NCI-H1436 treated with DMSO at 0.1 percent for 48 hours (cell line): ENCODE results near the gene HYAL3.
"Not testable (repeated sequence)": the region's sequence is repeated elsewhere in the genome, so short reads cannot be mapped to it uniquely, and the experiment has no call there.

Experiments used
- DNase-seq: peaks from one replicate; lab custom pipeline; 2025; lab: John Stamatoyannopoulos, UW

The HYAL3 gene

GRCh38 chr3:50314816-50315215 is 15.6 kb upstream of the HYAL3 start:
- no peak for DNase-seq

DNA sequence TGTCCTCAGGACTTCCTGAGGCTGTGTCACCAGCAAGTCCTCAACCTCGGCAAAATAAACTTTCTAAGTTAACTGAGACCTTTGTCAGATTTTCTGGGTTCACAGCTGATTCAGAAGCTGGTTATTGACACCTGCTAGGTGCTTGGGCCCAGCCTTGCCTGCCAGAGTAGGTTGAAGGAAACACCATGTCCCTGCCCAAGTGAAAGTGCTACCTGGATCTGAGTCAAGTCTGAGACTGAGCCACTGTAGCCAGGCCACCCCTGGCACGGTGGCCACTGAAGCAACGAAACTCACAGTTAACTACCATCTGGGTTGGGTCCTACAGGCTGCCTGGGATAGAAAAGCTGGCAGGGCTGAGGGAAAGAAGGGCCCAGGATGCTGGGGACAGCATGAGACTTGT is 15.1 kb upstream of the HYAL3 start:
- no peak for DNase-seq

DNA sequence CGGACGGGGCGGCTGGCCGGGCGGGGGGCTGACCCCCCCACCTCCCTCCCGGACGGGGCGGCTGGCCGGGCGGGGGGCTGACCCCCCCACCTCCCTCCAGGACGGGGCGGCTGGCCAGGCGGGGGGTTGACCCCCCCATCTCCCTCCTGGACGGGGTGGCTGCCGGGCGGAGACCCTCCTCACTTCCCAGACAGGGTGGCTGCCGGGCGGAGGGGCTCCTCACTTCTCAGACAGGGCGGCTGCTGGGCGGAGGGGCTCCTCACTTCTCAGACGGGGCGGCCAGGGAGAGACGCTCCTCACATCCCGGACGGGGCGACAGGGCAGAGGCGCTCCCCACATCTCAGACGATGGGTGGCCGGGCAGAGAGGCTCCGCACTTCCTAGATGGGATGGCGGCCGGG is 12.8 kb upstream of the HYAL3 start:
- not testable (repeated sequence) for DNase-seq

- no peak for DNase-seq
Measured at GRCh38 chr3:50304601-50305000, 5.4 kb upstream of the HYAL3 start.

DNA sequence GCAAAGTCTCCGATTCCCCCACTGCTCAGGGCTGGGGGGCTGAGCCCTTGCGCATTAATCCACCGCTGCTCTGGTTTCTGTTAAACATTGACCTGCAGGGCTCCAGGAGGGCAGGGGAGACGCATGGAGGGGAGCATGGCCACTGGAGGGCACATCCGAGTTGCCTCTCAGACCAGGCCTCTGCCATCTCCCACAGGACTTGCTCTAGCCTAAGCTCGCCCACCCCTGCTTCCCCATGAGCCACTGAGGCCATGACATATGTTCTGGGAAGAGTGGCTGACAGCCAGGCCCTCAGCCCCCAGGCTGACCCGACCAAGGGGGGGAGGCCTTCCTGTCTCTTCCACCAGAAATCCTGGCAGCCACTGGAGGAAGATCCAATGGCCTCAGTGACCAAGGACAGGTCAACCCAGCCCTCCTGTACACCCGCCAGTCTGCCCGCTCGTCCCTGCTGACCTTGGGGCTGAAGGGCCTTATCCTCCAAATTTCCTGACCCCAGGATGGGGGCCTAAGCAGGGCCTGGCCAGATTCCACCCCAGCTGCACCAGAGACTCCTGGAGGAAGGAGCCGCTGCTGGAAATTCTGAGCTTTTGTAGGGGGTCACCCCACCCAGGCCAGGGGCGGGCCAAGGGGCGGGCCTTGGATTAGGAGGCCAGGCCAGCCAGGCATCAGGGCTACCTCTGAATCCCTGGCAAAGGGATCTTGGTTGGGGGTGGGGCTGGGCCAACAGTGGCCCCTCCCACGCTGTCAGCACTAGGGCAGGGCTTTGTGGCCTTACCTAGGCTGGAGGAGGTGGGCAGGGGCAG is 4.0 kb upstream of the HYAL3 start, which contains the start of gene HYAL1:
Gene HYAL1, minus strand, starts transcription at position 562 of the 803 bp plus-strand sequence. CDS start 618 bp downstream, outside the sequence.
- DNase-seq = no peak

DNA sequence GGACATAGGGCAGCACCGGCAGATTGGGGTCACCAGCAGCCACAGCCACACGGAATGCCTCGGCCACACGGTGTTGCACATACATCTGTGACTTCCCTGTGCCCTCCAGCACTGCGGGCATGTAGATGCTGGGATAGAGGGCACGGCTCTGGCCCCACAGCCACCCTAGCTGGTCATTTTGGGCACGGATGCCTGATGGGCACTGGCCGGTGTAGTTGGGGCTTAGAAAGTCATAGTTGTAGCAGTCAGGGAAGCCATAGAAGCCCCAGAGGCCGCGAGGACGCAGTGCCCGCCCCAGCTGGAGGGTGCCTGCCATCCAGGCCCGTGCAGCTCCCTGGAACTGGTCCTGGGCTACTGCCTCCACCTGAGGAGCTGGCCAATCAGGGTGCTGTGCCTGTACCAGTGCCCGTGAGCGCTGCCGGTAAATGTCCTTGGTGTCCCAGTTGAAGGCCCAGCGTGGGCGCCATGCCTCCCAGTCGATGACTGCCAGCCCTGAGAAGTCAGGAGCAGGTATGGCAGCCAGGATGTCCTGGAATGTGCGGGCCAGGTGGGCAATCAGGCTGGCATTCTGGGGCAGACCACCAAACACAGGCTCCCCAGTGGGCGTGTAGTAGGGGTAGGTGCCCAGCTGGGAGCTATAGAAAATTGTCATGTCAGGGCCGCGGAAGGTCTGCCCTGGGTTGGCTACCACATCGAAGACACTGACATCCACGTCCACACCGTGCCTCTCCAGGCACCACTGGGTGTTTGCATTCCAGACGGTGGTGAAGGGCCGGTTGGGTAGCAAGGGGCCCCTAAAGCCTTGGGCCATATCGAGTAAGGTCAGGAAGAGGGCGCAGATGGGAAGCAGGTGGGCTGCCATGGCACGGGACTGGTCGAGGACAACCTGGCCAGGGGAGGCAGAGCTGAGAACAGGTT is 3.1 kb upstream of the HYAL3 start:
- no peak for DNase-seq

DNA sequence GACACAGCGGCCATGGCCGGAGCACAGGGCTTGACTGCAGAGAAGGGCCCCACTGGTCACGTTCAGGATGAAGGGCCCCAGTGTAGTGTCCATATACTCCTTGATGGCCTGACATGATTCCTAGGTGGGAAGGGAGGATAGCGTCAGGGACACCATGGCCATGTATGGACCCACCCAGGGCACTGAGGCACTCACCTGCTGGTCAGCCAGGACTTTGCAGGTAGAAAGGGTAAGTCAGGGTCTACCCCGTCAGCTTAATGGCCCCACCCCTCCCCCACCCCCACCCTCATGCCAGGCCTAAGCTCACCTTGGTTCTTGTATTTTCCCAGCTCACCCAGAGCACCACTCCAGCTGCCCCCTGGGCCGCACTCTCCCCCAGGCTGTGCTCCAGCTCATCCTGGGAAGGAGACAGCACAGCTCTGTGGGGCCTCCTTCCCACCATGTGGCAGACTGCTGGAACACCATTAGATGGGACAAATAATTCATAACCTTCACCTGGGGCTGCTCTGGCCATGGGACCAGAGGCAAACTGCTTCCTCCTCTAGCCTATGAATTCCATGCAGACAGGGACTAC is 1.6 kb upstream of the HYAL3 start:
- no peak for DNase-seq

- DNase-seq = no peak
Measured at GRCh38 chr3:50299929-50300680, 900 bp upstream of the HYAL3 start.

DNA sequence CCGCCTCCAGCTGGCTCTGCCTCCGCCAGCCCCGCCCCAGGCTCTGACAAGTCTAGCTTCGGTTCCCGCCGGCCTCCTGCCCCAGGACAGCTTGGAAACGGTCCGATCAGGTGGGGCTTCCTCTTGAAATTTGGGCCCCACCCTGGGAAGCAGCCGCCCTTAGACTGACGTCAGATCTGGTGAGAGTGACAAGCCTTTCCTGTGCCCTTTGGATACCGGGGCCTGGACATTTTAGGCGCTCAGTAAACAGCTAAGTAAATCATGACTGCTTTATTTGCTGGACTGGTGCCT is 378 bp upstream of the HYAL3 start:
- no peak for DNase-seq

- DNase-seq = no peak
Measured at GRCh38 chr3:50297896-50298725, 1.1 kb downstream of the HYAL3 start.

- DNase-seq = no peak
Measured at GRCh38 chr3:50297384-50297775, 1.8 kb downstream of the HYAL3 start.

GRCh38 chr3:50296721-50297383 is 2.4 kb downstream of the HYAL3 start:
- DNase-seq = no peak

GRCh38 chr3:50295553-50296431 is 3.4 kb downstream of the HYAL3 start:
- no peak for DNase-seq

DNA sequence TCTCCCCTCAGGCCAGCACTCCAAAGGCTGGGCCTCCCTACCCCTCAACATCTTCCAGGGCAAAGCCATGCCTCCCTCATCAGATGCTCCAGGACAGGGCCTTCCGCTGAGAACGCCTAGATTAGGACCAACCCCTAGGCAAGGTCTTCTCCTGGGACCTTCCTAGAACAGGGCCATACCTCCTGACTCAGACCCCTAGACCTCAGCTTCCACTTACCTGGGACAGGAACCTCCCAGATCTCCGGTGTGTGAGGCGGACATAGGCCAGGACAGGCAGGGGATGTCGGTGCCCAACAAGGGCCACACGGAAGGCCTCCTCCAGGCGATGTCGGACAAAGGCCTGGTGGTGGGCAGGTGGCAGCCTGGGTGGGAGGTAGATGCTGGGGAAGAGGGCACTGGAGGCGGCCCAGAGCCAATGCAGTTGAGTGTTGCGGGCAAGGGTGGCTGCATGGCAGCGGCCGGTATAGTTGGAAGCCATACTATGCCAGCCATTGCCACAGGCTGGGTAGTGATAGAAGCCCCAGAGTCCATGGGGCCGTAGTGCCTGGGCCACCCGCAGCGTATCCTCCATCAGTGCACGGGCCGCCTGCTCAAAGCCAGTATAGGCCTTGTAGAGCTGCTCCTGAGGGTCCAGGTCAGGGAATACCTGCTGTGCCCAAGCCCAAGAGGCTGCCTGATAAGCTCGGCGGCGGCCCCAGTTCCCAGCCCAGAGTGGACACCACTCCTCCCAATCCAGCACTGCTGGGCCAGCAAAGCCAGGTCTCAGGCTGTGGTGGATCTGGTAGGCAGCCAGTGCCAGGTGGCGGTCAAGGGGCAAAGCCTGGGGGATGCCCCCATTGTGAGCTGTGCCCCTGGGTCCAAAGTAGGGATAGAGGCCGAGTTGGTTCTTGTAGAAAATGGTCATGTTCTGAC is 4.5 kb downstream of the HYAL3 start:
- no peak for DNase-seq

- no peak for DNase-seq
Measured at GRCh38 chr3:50294089-50294488, 5.1 kb downstream of the HYAL3 start.

DNA sequence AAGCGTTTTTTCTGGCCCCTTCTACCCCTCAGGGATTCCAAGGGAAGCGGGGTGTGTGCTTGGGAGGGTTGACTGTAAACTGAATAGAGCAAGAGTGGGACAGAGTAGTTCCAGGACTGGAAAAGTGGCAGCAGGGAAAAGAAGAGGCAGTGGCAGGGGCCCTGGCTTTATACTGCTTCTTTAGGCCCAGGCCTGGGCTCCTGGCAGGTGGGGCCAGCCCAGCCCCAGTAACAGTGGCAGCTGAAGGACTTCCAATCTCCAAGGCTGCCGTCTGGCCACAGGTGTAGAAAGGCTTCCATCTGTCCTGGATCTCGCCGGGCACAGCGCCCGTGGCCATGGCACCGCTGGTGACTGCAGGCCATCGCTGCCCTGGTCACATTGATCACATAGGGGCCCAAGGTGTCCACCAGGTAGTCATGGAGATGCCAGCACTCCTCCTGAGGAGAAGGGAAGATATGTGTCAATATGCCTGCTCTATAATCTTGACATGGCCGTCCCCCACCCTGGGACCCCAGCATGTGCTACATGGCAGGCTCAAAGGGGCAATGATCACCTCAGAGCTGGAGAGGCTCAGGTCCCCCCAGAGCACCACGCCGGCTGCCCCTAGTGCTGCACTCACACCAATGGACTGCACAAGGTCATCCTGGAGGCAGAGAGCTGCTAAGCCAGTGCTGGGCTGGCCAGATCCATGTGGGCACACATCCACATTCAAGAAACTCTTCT is 6.0 kb downstream of the HYAL3 start:
- no peak for DNase-seq

DNA sequence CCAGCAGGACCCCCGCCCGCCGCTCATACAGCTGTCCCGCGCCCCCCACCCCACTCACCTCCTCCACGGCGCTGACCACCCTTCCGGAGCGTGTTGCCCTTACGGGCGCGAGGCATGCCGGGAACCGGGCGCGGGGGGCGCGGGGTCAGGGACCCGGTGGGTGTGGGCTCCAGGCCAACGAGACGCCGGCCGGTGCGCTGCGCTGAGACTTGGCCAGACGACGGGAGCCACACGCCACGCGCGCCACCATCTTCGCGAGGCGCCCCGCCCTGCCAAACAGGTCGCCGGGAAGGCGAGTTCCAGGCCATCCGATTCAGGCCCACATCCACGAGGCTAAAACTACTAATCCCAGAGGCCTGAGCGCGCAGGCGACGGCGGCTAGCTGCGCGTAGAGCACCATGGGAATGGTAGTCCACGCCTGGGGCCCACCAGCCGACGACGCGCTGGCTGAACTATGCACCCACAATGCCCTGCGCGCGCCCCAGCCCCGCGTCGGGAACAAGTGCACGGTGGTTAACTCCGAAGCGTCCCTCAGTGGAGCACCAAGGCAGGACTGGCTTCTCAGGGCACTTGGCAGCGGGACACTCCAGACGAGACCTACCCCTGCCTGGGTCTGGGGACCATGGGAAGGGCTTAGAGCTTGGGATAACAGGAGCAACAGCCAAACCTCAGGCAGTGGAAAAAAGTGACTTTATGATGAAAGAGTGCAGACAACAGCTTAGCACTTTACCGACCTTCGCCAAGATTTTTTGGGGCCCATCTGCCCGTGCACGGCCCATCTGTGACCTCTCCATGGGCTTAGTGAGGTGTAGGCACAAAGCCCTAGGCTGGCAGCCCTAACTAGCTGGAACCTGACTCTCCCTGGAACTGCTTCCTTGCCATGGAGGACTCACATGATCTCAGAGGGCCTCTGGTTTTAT is 6.8 kb downstream of the HYAL3 start, which contains the start of gene IFRD2:
Gene IFRD2, minus strand, starts transcription at position 271 of the 920 bp plus-strand sequence. Its CDS starts 155 bp downstream, at position 116.
- peak; percentile 64 for DNase-seq
